HepG2 (cell line): ENCODE data around the gene NPHP3. TPM values are rescaled to one million over a fixed set of nuclear protein-coding genes. Genes with fewer than 3 reads are reported as not detected.

Experiments used
- ATAC-seq: fragments of 200-7000 bp; cut with Tn5 transposase; 3 replicates; pipeline ENCODE4 v1.9.1; 2020; ENCODE audit warnings: mild to moderate bottlenecking, moderate library complexity
- BruUV-seq: library from RNA; stranded (reverse); fragments of 400-500 nt; replicated peaks from 2 replicates; lab custom pipeline; 2021; lab: Mats Ljungman, UMichigan
- CTCF ChIA-PET: fragments of 300-600 bp; formaldehyde crosslinking; extraction: SDS; loops from one replicate; lab custom pipeline; 2021; ENCODE audit warnings: low total read pairs, inconsistent platforms, low intra/inter-chr PET ratio; lab: Yijun Ruan, JAX
- POLR2A ChIA-PET: fragments of 350-600 bp; sonication (Branson Sonifier 250); formaldehyde crosslinking; loops from one replicate; lab custom pipeline; 2020; ENCODE audit warnings: antibody characterized with exemption, inconsistent platforms; lab: Yijun Ruan, JAX
- DNase-seq: peaks from one replicate; pipeline ENCODE4 v3.0.0-alpha.2; 2015; ENCODE audit warnings: low spot score
- FAIRE-seq: peaks from 3 replicates; lab custom pipeline; 2011; peaks lifted over from hg19 to GRCh38; lab: Jason Lieb, UNC
- H2AFZ ChIP-seq: one replicate; pipeline ENCODE4 v1.6.1; 2011; ENCODE audit warnings: low read length, inconsistent platforms
- H3K27ac ChIP-seq: fragments of 300-600 bp; 3 replicates; pipeline ENCODE4 v1.8.0; 2011; ENCODE audit warnings: mixed run types, mild to moderate bottlenecking, mixed read lengths, low read length, inconsistent platforms; ENCODE audit not compliant: insufficient read depth; ENCODE audit errors: extremely low read length
- H3K27me3 ChIP-seq, 2 experiments: fragments of 200-600 bp in 1 of 2; 2 replicates in 1 of 2; 3 replicates in 1 of 2; pipeline versions ENCODE4 v1.6.0 to v1.8.0; 2011; ENCODE audit warnings: low read length in 2 of 2, mild to moderate bottlenecking in 2 of 2, moderate library complexity in 2 of 2, inconsistent platforms in 1 of 2; ENCODE audit not compliant: insufficient read depth in 2 of 2, control insufficient read depth in 1 of 2
- H3K36me3 ChIP-seq, 2 experiments: fragments of 200-600 bp in 1 of 2; replicated peaks in 1 of 2; 2 replicates in 1 of 2; 3 replicates in 1 of 2; pipeline versions ENCODE4 v1.5.1 to v1.8.0; 2011; ENCODE audit warnings: low read length in 2 of 2, inconsistent platforms in 1 of 2; ENCODE audit not compliant: insufficient read depth in 2 of 2, control insufficient read depth in 1 of 2
- H3K4me1 ChIP-seq: 2 replicates; pipeline ENCODE4 v1.5.1; 2012; ENCODE audit warnings: low read length, inconsistent platforms; ENCODE audit not compliant: insufficient read depth
- H3K4me2 ChIP-seq: 2 replicates; pipeline ENCODE4 v1.6.0; 2011; ENCODE audit warnings: low read depth, low read length, inconsistent platforms
- H3K4me3 ChIP-seq, 3 experiments: fragments of 200-600 bp in 1 of 3; sonication (generic), shearing (Covaris generic) in 1 of 3; replicated peaks in 1 of 3; 2 replicates each; pipeline ENCODE4 v1.5.1; 2011 to 2016; ENCODE audit warnings: low read length in 3 of 3, inconsistent platforms in 2 of 3, low read depth in 2 of 3, mild to moderate bottlenecking in 2 of 3, control low read depth in 1 of 3, mixed read lengths in 1 of 3; ENCODE audit not compliant: insufficient read depth in 1 of 3
- H3K79me2 ChIP-seq: one replicate; pipeline ENCODE4 v1.6.1; 2011; ENCODE audit warnings: low read length, inconsistent platforms; ENCODE audit not compliant: insufficient read depth
- H3K9ac ChIP-seq: 2 replicates; pipeline ENCODE4 v1.6.0; 2011; ENCODE audit warnings: mild to moderate bottlenecking, low read depth, low read length, inconsistent platforms; ENCODE audit not compliant: insufficient read depth
- H3K9me3 ChIP-seq: 2 replicates; pipeline ENCODE4 v1.5.1; 2012; ENCODE audit warnings: mild to moderate bottlenecking, low read length
- H4K20me1 ChIP-seq: 2 replicates; pipeline ENCODE4 v1.6.0; 2011; ENCODE audit warnings: inconsistent platforms, mild to moderate bottlenecking, low read length, moderate library complexity; ENCODE audit not compliant: insufficient read depth
- CEBPB ChIP-seq: IDR thresholded peaks from 2 replicates; pipeline ENCODE4 v1.6.1; 2011; ENCODE audit warnings: low read depth, low read length, improper control_type of control experiment, borderline replicate concordance
- CREB1 ChIP-seq, 2 experiments: fragments of 450-650 bp in 1 of 2; IDR thresholded peaks; 2 replicates each; pipeline ENCODE4 v1.6.1; 2016 to 2017; ENCODE audit warnings: control low read depth in 1 of 2, mild to moderate bottlenecking in 1 of 2, missing compliant biosample characterization in 1 of 2, missing genetic modification characterization in 1 of 2
- KDM5B ChIP-seq: sonication (generic); formaldehyde crosslinking; IDR thresholded peaks from 2 replicates; pipeline ENCODE4 v1.4.0; 2020; ENCODE audit warnings: missing genetic modification reagents, mild to moderate bottlenecking, borderline replicate concordance
- NCOA2 ChIP-seq: sonication (generic); formaldehyde crosslinking; IDR thresholded peaks from 2 replicates; pipeline ENCODE4 v1.8.0; 2022; ENCODE audit warnings: inconsistent platforms
- NFE2L2 ChIP-seq: fragments of 150-350 bp; IDR thresholded peaks from 2 replicates; pipeline ENCODE4 v1.6.1; 2014; ENCODE audit warnings: low read length
- PHF20 ChIP-seq: sonication (generic); formaldehyde crosslinking; IDR thresholded peaks from 2 replicates; pipeline ENCODE4 v1.5.0; 2020; ENCODE audit warnings: mild to moderate bottlenecking, missing genetic modification reagents
- ZNF10 ChIP-seq: sonication (generic); formaldehyde crosslinking; IDR thresholded peaks from 2 replicates; pipeline ENCODE4 v1.4.0; 2020; ENCODE audit warnings: mild to moderate bottlenecking, low read depth, missing genetic modification reagents, borderline replicate concordance
- ZNF138 ChIP-seq: sonication (generic); formaldehyde crosslinking; IDR thresholded peaks from 2 replicates; pipeline ENCODE4 v1.5.0; 2020; ENCODE audit warnings: mild to moderate bottlenecking, low read depth, missing genetic modification reagents
- ZNF768 ChIP-seq: sonication (generic); formaldehyde crosslinking; IDR thresholded peaks from 2 replicates; pipeline ENCODE4 v1.4.0; 2020; ENCODE audit warnings: missing genetic modification reagents
- ZNF775 ChIP-seq: sonication (generic); formaldehyde crosslinking; IDR thresholded peaks from 2 replicates; pipeline ENCODE4 v1.4.0; 2020; ENCODE audit warnings: missing genetic modification reagents, mild to moderate bottlenecking, moderate library complexity, borderline replicate concordance
- ZNF777 ChIP-seq: sonication (generic); formaldehyde crosslinking; IDR thresholded peaks from 2 replicates; pipeline ENCODE4 v1.4.0; 2020; ENCODE audit warnings: missing genetic modification reagents
- WGBS: methylation state at CpG from one replicate; pipeline ENCODE4 v1.1.6; 2017; ENCODE audit warnings: low lambda C conversion rate; 5-methylcytosine and 5-hydroxymethylcytosine counted together
- in situ Hi-C: cut with HindIII; loops from 2 replicates; pipeline ENCODE4 v1.10.0; 2017; ENCODE audit warnings: low pct_unique_long_range_greater_than_20kb; ENCODE audit not compliant: extremely low pct_ligation_motif_present
- intact Hi-C: fragments of 100-400 bp; cut with micrococcal nuclease; formaldehyde crosslinking; loops from one replicate; pipeline ENCODE4 v1.10.0; 2022; ENCODE audit not compliant: unreplicated experiment
- polyA plus RNA-seq, 8 experiments: library from polyadenylated mRNA; depleted of rRNA in 3 of 8; stranded (reverse) in 7 of 8; unstranded in 1 of 8; fragments of >200 nt; fragmentation: Illumina TruSeq in 4 of 8; extraction: Trizol in 4 of 8; gene quantifications; 2 replicates each; pipeline versions ENCODE4 v1.2.1 to v1.2.3, GENCODE V29; 2011 to 2016; ENCODE audit warnings: low read depth in 4 of 8, missing spikeins in 1 of 8, mixed read lengths in 1 of 8; ENCODE audit not compliant: insufficient read depth in 1 of 8
- total RNA-seq, 5 experiments: library from RNA; depleted of rRNA; stranded (reverse); fragments of >200 nt; fragmentation: Illumina TruSeq; extraction: Trizol; gene quantifications; 2 replicates each; pipeline ENCODE4 v1.2.3, GENCODE V29; 2016; ENCODE audit warnings: low read depth in 1 of 5
- TF ChIP-seq, protein P1 (sequence below): sonication (generic); formaldehyde crosslinking; IDR thresholded peaks from 2 replicates; pipeline ENCODE4 v1.4.0; 2020; ENCODE audit warnings: missing genetic modification reagents
- TF ChIP-seq, protein P2 (sequence below): sonication (generic); formaldehyde crosslinking; IDR thresholded peaks from 2 replicates; pipeline ENCODE4 v1.5.0; 2020; ENCODE audit warnings: missing genetic modification reagents, mild to moderate bottlenecking, borderline replicate concordance

The NPHP3 gene
- total and polyA plus RNA-seq, 2 of the 13 experiments (the other 11 are each of a cell fraction or from before 2014, with no cell fraction given): 11.0 to 20.2 TPM

DNA sequence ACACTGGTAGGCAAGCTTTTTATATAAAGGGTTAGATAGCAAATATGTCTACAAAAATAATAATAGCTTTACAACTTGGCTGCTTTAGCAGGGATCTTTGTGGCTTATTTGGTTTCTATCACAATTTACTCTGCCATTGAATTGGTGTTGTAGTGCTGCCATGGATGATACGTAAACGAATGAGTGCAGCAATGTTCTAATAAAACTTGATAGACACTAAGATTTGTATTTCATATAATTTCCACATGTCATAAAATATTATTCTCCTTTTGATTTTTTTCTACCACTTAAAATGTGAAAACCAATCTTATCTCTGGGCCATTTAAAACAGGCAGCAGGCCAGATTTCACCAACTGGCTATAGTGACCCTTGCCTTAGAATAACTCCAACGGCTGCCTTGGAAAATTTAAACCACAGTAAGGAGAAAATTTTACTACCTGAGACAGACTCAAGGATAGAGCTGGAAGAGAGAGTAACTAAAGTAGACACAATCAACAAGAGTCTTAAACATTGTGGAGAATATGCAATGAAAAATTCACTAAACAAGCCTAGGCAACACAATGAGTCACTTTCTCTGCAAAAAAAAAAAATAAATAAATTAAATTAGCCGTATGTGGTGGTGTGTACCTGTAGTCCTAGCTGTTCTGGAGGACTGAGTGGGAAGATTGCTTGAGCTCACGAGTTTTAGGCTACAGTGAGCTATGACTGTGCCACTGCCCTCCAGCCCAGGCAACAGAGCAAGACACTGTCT is 8.1 kb downstream of the NPHP3 start:
- Histone ChIP-seq H3K9ac (no peak overlapping the region), H3K27me3 (no peaks in the 10 kb centered on the region; a peak in 1 of 5 replicates), H3K27ac (no peak overlapping the region), H3K4me3 (no peak overlapping the region), H2AFZ (no peak overlapping the region), H3K36me3 (peaks cover 8 to 42% of the 10 kb centered on the region in 2 experiments), H3K4me2 (no peak overlapping the region), H3K9me3 (no peaks in the 10 kb centered on the region), H3K79me2 (peaks cover 1% of the 10 kb centered on the region), H4K20me1 (no peaks in the 10 kb centered on the region), H3K4me1 (no peaks in the 10 kb centered on the region)
- ChIA-PET CTCF (no interaction called here), POLR2A (no interaction called here)
- WGBS: 94% methylated on average over 5 of the region's 5 CpGs
- BruUV-seq: no TSS peak
- intact Hi-C loops (no loop called here), in situ Hi-C loops (no loop called here)
- DNase-seq (no peak), FAIRE-seq (no peak), ATAC-seq (no peak)
- no peak for TF ChIP-seq ZNF775
- no peak for TF ChIP-seq NFE2L2
- no peak for TF ChIP-seq ZNF10
- no peak for TF ChIP-seq ZNF777 (CRISPR knock-in tag)
- TF ChIP-seq NCOA2 (CRISPR knock-in tag): no peak
- TF ChIP-seq ZNF138 (CRISPR knock-in tag): no peak
- TF ChIP-seq, protein P1, sequence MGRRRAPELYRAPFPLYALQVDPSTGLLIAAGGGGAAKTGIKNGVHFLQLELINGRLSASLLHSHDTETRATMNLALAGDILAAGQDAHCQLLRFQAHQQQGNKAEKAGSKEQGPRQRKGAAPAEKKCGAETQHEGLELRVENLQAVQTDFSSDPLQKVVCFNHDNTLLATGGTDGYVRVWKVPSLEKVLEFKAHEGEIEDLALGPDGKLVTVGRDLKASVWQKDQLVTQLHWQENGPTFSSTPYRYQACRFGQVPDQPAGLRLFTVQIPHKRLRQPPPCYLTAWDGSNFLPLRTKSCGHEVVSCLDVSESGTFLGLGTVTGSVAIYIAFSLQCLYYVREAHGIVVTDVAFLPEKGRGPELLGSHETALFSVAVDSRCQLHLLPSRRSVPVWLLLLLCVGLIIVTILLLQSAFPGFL (CRISPR knock-in tag): no peak
- no peak for TF ChIP-seq ZNF768 (CRISPR knock-in tag)
- TF ChIP-seq, protein P2, sequence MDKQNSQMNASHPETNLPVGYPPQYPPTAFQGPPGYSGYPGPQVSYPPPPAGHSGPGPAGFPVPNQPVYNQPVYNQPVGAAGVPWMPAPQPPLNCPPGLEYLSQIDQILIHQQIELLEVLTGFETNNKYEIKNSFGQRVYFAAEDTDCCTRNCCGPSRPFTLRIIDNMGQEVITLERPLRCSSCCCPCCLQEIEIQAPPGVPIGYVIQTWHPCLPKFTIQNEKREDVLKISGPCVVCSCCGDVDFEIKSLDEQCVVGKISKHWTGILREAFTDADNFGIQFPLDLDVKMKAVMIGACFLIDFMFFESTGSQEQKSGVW (CRISPR knock-in tag): no peak
- TF ChIP-seq KDM5B (CRISPR knock-in tag): no peak
- TF ChIP-seq CREB1 (IDR thresholded peaks at IDR 0.05): no peak
- no peak for TF ChIP-seq CREB1 (CRISPR knock-in tag; IDR thresholded peaks at IDR 0.05)
- no peak for TF ChIP-seq CEBPB
- no peak for TF ChIP-seq PHF20 (CRISPR knock-in tag)
